Measurements from ENCODE around the gene POLR2E. TPM values are rescaled to one million over a fixed set of nuclear protein-coding genes. Genes with fewer than 3 reads are reported as not detected.
A peak's percentile ranks its signal among the peaks of the same experiment; 100 is the strongest.

The POLR2E gene
- total RNA-seq, 1 experiment from 2014 or later, result 173 TPM

DNA sequence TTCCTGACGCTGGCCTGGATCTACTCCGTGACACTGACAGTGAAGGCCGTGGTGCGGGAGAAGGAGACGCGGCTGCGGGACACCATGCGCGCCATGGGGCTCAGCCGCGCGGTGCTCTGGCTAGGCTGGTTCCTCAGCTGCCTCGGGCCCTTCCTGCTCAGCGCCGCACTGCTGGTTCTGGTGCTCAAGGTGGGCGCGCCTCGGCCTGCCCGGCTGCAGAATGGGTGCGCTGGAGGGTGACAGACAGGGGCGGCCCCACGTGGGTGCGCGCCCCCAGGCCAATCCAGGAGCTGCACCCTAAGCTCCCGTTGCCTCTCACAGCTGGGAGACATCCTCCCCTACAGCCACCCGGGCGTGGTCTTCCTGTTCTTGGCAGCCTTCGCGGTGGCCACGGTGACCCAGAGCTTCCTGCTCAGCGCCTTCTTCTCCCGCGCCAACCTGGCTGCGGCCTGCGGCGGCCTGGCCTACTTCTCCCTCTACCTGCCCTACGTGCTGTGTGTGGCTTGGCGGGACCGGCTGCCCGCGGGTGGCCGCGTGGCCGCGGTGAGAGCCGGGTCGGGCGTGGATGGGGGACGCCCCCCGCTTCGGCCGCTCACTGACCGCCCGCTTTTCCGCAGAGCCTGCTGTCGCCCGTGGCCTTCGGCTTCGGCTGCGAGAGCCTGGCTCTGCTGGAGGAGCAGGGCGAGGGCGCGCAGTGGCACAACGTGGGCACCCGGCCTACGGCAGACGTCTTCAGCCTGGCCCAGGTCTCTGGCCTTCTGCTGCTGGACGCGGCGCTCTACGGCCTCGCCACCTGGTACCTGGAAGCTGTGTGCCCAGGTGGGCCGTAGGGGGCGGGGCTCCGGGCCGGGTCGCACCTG is 48.1 kb downstream of the POLR2E start:
- H3K4me3 ChIP-seq, result no peak overlapping the region
- H3K27me3 ChIP-seq (replicated peaks), result no peaks in the 10 kb centered on the region
- no peaks in the 10 kb centered on the region for H3K36me3 ChIP-seq
- no peaks in the 10 kb centered on the region; the same call in 1 of the 2 replicates for H3K4me1 ChIP-seq (replicated peaks)
- no peaks in the 10 kb centered on the region for H3K9me3 ChIP-seq (replicated peaks)
- DNase-seq (ENCODE audit: low read depth in 1 of 2, low spot score in 2 of 2), result no peak
- H3K27ac ChIP-seq, result no peak overlapping the region

DNA sequence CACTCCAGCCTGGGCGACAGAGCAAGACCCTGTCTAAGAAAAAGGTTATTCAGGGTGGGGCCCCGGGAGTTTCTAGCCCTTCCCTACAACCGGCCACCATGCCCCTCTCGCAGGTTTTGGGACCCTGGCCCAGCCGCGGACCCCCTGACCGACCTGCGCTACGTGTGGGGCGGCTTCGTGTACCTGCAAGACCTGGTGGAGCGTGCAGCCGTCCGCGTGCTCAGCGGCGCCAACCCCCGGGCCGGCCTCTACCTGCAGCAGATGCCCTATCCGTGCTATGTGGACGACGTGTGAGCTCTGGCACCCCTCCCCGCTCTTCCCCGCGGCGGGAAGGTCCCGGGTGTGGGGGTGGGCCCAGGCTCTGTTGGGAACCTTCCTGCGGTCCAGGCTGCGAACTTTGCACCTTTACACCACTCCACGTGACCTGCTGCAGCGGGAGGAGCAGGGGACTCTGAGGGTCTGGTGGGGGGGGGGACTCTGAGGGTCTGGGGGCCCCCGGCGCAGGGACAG is 49.0 kb downstream of the POLR2E start:
- no peaks in the 10 kb centered on the region for H3K36me3 ChIP-seq
- H3K9me3 ChIP-seq (replicated peaks), result no peaks in the 10 kb centered on the region
- DNase-seq (ENCODE audit: low read depth in 1 of 2, low spot score in 2 of 2), result no peak
- H3K27me3 ChIP-seq (replicated peaks), result no peaks in the 10 kb centered on the region
- no peak overlapping the region for H3K4me3 ChIP-seq
- H3K27ac ChIP-seq, result no peak overlapping the region
- H3K4me1 ChIP-seq (replicated peaks), result peaks cover 8% of the 10 kb centered on the region

DNA sequence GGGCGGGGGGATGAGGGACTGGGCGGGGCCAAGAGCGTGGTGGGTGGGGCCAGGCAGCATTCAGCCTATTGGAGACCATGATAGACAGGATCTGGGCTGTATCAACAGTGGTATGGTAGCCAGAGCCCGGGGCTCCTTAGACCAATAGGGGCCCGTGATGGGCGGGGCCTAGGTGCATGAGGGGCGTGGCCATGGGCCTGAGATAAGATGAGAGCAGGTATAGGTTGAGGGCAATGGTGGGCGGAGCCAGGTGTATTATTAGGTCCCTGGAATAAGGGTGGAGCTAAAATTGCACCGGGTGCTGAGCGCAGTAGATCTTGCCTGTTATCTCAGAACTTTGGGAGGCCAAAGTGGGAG is 50.0 kb downstream of the POLR2E start:
- Histone ChIP-seq H3K27ac (no peak overlapping the region), H3K27me3 (replicated peaks) (no peaks in the 10 kb centered on the region), H3K4me3 (no peak overlapping the region), H3K4me1 (replicated peaks) (peaks cover 17% of the 10 kb centered on the region), H3K9me3 (replicated peaks) (no peaks in the 10 kb centered on the region), H3K36me3 (no peaks in the 10 kb centered on the region)
- DNase-seq (ENCODE audit: low read depth in 1 of 2, low spot score in 2 of 2), result no peak

DNA sequence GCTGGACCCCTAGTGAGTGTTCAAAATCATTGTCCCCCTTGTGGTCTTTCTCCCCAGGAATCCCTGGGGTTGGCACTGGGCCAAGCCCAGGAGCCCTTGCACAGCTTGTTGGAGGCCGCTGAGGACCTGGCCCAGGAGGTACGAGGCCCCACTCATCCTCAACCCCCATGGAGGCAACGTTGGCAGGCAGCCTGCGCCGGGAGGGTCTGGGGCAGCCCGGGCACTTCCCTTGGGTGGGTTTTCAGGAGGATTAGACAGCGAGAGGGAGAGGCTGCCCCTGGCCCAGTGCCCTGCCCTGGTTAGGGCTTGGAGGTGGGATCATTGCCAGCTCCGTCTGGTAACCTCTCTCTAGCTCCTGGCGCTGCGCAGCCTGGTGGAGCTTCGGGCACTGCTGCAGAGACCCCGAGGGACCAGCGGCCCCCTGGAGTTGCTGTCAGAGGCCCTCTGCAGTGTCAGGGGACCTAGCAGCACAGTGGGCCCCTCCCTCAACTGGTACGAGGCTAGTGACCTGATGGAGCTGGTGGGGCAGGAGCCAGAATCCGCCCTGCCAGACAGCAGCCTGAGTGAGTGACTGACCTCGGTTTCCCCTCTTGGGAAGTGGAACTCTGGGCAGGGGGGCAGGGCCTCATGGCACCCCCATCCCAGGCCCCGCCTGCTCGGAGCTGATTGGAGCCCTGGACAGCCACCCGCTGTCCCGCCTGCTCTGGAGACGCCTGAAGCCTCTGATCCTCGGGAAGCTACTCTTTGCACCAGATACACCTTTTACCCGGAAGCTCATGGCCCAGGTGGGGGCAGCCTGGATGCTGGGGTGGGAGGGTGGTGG is 52.3 kb downstream of the POLR2E start:
- Histone ChIP-seq H3K36me3 (peaks cover 18% of the 10 kb centered on the region), H3K4me1 (replicated peaks) (peaks cover 35% of the 10 kb centered on the region), H3K27me3 (replicated peaks) (no peaks in the 10 kb centered on the region), H3K27ac (no peak overlapping the region), H3K9me3 (replicated peaks) (no peaks in the 10 kb centered on the region), H3K4me3 (no peak overlapping the region)
- no peak for DNase-seq (ENCODE audit: low read depth in 1 of 2, low spot score in 2 of 2)

DNA sequence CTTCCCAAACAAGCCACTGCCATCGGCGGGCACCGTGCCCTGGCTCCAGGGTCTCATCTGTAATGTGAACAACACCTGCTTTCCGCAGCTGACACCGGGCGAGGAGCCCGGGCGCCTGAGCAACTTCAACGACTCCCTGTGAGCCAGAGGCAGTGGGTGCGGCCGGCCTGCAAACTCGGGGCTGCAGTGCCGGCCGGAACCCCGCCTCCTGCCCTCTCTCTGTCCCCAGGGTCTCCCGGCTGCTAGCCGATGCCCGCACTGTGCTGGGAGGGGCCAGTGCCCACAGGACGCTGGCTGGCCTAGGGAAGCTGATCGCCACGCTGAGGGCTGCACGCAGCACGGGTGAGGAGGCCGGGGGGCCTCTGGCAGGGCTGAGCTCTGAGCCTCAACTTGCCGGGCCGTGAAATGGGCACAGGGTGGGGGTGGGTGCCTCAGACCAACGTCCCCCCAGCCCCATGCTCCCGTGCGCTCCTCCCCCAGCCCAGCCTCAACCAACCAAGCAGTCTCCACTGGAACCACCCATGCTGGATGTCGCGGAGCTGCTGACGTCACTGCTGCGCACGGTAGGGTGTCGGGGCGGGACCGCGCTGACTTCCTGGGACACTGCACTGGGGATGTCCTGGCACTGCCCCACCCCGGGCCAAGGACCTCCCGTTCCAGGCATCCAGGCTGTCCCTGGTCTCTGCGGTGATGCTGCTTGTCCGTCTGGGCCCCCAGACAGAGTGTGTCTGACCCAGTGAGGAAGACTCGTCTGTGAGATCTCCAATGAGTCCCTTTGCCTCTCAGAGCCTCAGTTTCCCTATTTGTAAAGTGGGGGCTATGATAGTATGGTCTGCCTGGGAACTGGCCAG is 53.1 kb downstream of the POLR2E start:
- Histone ChIP-seq H3K27me3 (replicated peaks) (no peaks in the 10 kb centered on the region), H3K36me3 (peaks cover 27% of the 10 kb centered on the region), H3K27ac (no peak overlapping the region), H3K4me1 (replicated peaks) (peaks cover 42% of the 10 kb centered on the region), H3K9me3 (replicated peaks) (no peaks in the 10 kb centered on the region), H3K4me3 (no peak overlapping the region)
- DNase-seq (ENCODE audit: low read depth in 1 of 2, low spot score in 2 of 2), result no peak

DNA sequence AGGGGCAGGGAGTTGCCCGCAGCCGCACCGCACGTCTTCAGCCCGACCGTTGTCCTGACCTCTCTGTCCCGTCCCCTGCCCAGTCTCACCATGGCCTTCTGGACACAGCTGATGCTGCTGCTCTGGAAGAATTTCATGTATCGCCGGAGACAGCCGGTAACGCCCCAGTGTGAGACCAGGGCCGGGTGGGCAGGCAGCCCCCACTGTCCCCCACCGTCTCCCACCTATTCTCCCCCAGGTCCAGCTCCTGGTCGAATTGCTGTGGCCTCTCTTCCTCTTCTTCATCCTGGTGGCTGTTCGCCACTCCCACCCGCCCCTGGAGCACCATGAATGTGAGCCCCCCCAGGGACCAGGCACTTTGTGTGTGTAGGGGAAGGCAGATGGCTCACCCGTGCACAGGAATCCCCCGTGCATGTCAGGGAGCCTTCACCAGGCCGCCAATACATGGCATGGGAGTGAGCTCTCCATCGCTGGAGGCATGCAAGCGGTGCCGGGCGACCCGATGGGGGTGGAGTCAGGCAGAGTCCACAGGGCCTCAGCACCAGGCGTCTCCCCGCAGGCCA is 53.8 kb downstream of the POLR2E start:
- H3K4me1 ChIP-seq (replicated peaks), result peaks cover 43% of the 10 kb centered on the region

DNA sequence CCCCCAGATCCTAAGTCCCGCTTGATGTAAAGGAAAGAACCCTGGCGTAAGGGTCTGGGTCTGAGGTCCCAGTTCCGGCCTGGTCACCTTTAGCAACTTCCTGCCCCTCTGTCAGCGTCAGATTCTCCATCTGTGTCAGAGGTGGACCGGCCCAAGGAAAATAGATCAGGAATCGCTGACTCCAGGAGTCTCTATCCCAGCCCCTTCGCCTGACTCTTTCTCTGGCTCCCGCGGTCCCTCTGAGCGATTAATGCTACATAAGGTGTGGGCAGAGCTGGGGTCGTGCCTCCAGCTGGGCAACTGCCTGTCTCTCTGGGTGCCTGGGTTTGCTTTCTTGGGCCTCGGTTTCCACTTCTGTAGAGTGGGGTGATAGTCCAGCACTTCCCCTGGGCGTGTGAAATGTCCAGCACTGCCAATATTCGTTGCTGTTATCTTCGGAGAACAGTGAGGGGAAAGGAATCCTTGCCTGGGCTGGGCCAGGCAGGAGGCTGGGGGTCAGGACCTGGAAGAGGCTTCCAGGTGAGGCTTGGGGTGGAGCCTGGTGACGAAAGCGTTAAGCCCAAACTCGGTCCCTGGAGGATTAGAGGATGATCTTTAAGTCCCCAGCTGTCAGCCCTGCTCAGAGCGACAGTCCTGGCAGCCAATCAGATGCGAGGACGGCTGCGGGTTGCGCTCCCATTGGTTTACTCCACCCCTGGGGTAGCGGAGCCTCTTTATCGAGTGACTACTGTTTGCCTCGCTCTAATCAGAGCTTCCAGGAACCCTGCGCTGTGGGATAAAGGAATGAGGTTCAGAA is 54.5 kb downstream of the POLR2E start:
- H3K9me3 ChIP-seq (replicated peaks), result no peaks in the 10 kb centered on the region
- H3K36me3 ChIP-seq, result peaks cover 41% of the 10 kb centered on the region
- H3K27me3 ChIP-seq (replicated peaks), result no peaks in the 10 kb centered on the region
- no peak overlapping the region for H3K27ac ChIP-seq
- H3K4me1 ChIP-seq (replicated peaks), result peaks cover 48% of the 10 kb centered on the region
- peak overlapping the region; percentile 30 for H3K4me3 ChIP-seq
- peak; percentile 90 to 94 for DNase-seq (ENCODE audit: low read depth in 1 of 2, low spot score in 2 of 2)

More for the DNA sequence above, 53.8 kb downstream of the POLR2E start:
- H3K27me3 ChIP-seq (replicated peaks), result no peaks in the 10 kb centered on the region
- peaks cover 34% of the 10 kb centered on the region for H3K36me3 ChIP-seq
- no peaks in the 10 kb centered on the region for H3K9me3 ChIP-seq (replicated peaks)
- H3K27ac ChIP-seq, result no peak overlapping the region
- H3K4me3 ChIP-seq, result peak overlapping the region; percentile 30
- DNase-seq (ENCODE audit: low read depth in 1 of 2, low spot score in 2 of 2), result no peak

DNA sequence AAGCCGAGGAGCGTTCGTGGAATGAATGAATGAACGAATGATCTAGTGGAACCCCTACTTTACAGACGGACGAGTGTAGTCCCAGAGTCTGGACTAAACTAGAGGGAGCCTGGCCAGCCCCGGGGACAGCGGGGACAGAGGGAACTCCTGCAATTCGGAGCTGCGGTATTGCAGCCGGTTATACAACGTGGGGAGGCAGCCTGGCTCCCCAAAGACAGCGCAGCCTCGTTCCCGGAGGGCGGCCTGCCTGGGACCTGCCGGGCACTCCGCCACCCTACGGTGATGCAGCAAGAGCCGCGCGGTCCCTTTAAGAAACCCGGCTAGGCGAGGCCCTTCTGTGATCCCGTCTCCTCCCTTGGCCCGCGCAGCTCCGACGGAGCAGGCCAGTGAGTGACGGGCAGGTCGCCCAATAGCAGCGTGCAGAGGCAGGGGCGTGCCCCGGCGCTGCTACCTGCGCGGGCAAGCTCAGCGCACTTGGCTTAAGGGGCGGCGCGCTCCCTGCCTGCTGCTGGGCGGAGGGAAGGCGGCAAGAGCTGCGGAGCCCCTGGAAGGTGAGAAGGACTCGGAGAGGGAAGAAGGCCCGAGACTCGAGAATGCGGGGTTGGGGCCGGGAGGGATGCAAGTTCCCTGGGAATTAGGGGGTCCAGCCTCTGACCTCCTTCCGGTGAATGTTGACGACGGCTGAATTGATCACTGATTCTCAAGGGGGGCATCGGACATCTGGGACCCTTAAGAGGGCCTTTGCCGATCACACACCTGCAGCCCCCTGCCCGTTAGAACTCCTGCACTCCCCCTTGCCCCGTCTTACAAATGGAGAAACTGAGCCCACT is 55.3 kb downstream of the POLR2E start, which contains the start of gene ABCA7:
ABCA7 (plus strand) TSS at position 462 of the 830 bp plus-strand sequence. CDS start 1,255 bp downstream, outside the sequence.
- no peaks in the 10 kb centered on the region for H3K27me3 ChIP-seq (replicated peaks)
- peaks cover 47% of the 10 kb centered on the region for H3K36me3 ChIP-seq
- no peaks in the 10 kb centered on the region for H3K9me3 ChIP-seq (replicated peaks)
- H3K4me1 ChIP-seq (replicated peaks), result peaks cover 48% of the 10 kb centered on the region
- no peak within 1 kb of the TSS for H3K27ac ChIP-seq
- DNase-seq (ENCODE audit: low read depth in 1 of 2, low spot score in 2 of 2), result peak; percentile 97 to 99
- H3K4me3 ChIP-seq, result peak within 1 kb of the TSS; percentile 30

DNA sequence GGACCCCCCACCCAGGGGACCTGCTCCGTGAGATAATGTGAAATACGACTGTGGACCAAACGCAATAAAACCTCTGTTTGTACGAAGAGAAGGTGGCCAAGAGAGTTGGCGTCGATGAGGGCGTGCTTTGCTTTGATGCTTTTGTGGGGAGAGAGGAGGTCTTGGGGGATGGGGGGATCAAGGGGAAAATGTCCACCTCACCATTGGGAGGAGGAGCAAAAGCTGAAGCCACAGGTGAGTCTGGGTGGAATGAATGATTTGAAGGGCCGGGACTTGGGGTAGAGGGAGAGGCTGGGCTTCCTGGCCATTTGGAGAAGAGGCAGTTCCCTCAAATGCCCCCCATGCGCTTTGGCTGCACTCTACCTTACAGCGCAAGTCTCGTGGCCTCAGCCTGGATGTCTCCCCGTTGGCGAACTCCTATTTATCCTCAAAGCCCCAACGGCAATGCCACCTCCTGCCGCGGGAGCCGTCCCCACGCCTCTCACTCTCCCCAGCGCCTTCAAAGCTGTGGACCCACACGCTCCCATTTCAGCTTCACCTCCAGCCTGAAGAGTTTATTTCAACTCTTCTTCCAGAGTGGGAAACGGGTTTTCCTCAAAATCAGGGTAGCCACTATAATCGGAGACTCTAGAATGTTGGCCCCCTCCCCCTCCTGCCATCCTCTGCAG is 56.1 kb downstream of the POLR2E start:
- Histone ChIP-seq H3K4me3 (peak overlapping the region; percentile 30; the same call in 1 of the 2 replicates), H3K36me3 (peaks cover 47% of the 10 kb centered on the region), H3K27ac (no peak overlapping the region), H3K9me3 (replicated peaks) (no peaks in the 10 kb centered on the region), H3K4me1 (replicated peaks) (peaks cover 48% of the 10 kb centered on the region), H3K27me3 (replicated peaks) (no peaks in the 10 kb centered on the region)
- no peak for DNase-seq (ENCODE audit: low read depth in 1 of 2, low spot score in 2 of 2)

DNA sequence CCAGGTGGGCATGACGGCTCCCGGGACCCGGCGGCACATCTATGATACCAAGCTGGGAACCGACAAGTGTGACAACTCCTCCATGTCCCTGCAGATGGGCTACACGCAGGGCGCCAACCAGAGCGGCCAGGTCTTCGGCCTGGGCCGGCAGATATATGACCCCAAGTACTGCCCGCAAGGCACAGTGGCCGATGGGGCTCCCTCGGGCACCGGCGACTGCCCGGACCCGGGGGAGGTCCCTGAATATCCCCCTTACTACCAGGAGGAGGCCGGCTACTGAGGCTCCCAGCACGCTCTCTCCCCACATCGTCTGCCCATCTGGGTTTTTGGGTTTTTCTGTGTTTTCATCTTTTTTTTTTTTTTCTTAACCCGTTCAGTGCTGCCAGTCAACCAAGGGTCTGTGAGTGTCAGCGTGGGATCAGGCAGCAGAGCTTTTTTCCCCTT is 57.5 kb downstream of the POLR2E start:
- peaks cover 48% of the 10 kb centered on the region for H3K4me1 ChIP-seq (replicated peaks)
- H3K27me3 ChIP-seq (replicated peaks), result no peaks in the 10 kb centered on the region
- peaks cover 55% of the 10 kb centered on the region for H3K36me3 ChIP-seq
- no peak for DNase-seq (ENCODE audit: low read depth in 1 of 2, low spot score in 2 of 2)
- H3K4me3 ChIP-seq, result no peak overlapping the region
- H3K27ac ChIP-seq, result no peak overlapping the region
- H3K9me3 ChIP-seq (replicated peaks), result no peaks in the 10 kb centered on the region

Data from SJSA1 (cell line).